NCI-H2196 treated with DMSO at 0.1 percent for 48 hours (cell line): ENCODE measurements around the gene RAB27A.
"Not testable (repeated sequence)": the region's sequence is repeated elsewhere in the genome, so short reads cannot be mapped to it uniquely, and the experiment has no call there.

Experiments
- DNase-seq: peaks from one replicate; lab custom pipeline; 2025; ENCODE audit not compliant: unreplicated experiment; lab: John Stamatoyannopoulos, UW

The RAB27A gene

DNA sequence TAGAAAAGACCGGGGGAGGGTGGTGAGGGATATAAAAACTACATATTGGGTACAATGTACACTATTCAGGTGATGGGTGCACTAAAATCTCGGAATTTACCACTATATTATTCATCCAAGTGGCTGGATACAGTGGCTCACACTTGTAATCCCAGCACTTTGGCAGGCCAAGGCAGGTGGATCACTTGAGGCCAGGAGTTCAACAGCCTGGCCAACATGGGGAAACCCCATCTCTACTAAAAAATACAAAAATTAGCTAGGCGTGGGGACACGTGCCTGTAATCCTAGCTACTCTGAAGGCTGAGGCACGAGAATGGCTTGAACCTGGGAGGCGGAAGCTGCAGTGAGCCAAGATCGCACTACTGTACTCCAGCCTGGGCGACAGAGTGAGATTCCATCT, 37.4 kb downstream of the RAB27A start:
- DNase-seq = not testable (repeated sequence)

DNA sequence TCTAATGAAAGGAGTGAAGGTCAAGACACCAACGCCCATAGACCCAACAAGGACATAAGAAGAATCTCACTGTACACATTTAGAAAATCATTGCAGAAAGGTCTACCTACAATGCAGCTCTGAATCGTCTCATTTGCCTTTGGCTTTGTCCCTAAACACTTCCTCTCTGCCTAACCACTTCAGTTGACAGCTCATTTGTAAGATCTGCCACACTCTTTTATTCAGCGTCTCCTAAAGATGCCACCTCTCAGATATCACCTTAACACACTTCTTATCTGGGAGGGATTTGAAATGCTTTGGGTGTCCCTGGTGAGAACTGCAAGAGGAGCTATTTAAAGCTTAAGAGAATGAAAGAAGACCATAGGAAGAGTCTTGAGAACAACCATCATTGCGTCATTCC, 38.7 kb downstream of the RAB27A start:
- no peak for DNase-seq

DNA sequence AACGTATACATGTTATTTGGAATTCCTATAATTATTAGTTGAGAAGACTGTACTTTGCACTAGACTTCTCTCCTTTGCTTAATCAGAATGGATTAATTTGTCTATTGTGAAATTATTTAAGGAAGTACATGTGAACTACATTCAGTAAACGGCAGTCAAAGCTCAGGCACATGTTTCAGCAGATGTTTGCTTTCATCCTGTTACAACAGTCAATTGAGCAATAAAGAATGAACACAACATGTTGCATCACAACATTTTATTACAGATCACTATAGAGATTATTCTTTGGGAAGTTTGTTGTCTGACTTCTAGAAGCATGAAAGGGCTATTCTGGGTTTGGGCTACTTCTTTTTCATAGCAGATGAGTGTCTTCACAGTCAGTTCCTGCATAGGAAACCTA, 39.2 kb downstream of the RAB27A start:
- DNase-seq = no peak

GRCh38 chr15:55249885-55250284, 39.7 kb downstream of the RAB27A start:
- DNase-seq = not testable (repeated sequence)

DNA sequence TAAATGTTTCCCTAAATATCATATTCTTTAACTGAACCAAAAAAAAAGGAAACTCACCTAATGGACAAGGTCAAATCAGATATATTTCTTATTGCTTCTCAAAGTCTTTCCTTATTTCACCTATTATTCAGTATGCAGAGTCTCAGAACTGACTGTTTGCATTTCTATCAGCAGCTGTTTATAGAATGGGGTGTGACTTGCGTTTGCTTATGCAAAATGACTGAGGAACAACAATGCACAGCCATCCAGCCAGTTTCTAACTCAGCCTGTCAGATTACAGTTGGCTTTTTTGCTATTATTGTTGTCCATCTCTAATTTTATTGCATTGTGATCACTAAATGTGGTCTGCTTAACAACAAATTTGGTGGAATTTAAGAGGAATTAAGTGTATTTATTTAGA, 40.7 kb downstream of the RAB27A start:
- no peak for DNase-seq

DNA sequence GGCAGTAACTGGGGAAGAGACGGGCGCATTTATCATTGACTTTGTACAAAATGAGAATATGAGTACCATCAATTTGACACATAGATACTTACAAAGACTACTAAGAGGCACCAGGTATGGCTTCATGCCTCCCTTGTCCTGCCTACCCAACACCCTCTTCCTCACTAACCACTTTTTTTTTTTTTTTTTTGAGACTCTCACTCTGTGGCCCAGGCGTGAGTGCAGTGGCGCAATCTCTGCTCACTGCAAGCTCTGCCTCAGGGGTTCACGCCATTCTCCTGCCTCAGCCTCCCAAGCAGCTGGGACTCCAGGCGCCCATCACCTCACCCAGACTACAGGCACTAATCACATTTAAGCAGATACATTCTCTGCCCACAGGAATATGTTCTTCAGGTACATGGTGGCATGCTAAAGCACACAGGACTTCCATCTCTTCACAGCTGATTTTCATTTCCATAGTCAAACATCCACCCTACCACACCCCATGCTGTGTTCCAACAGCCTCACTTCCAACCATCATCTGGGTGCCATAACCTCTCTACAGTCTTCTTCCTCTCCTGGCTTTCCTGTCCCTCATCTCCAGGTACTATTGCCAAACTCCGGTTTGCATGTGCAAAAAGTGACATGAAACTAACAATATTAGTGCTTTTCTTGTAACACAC, 41.7 kb downstream of the RAB27A start:
- no peak for DNase-seq

- DNase-seq = no peak
Measured at GRCh38 chr15:55247311-55247710, 42.3 kb downstream of the RAB27A start.

- no peak for DNase-seq
Measured at GRCh38 chr15:55246567-55246966, 43.0 kb downstream of the RAB27A start.

DNA sequence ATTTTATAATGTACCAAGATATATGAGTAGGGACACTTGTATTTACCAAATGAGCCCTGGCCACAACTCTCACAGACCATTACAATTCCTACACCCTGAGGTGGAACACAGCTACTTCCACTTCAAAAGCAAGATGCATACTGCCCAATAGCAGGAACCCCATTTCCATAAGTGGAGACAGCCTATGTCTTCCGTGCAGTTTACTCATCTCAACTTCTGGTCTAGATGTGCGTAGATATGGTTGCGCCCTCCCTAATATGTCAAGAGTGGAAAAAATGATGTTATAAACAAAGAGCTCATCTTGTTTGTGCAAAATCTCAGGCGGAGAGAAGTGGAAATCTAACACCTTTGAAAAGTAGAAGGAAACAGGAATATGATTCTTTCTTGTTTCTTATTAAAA, 44.6 kb downstream of the RAB27A start:
- no peak for DNase-seq

DNA sequence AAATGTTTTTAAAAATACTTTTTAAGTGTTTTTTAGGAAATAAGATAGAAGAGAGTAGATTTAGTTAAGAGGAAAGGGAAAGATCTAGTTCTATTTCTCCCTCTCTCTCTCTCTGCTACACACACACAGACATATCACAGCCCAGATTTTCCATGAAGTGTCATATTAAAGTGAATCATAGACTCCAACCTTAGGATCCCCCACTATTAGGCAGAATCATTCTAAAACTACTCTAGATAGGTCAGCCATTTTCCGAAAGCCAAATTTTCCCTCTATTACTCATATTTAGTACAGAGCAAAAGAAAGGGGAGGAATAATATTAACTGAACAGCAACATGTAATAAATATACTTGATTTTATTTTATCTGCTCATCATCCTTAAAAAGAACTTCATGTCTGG, 47.7 kb downstream of the RAB27A start:
- DNase-seq = no peak

GRCh38 chr15:55241186-55241585, 48.4 kb downstream of the RAB27A start:
- DNase-seq = no peak

DNA sequence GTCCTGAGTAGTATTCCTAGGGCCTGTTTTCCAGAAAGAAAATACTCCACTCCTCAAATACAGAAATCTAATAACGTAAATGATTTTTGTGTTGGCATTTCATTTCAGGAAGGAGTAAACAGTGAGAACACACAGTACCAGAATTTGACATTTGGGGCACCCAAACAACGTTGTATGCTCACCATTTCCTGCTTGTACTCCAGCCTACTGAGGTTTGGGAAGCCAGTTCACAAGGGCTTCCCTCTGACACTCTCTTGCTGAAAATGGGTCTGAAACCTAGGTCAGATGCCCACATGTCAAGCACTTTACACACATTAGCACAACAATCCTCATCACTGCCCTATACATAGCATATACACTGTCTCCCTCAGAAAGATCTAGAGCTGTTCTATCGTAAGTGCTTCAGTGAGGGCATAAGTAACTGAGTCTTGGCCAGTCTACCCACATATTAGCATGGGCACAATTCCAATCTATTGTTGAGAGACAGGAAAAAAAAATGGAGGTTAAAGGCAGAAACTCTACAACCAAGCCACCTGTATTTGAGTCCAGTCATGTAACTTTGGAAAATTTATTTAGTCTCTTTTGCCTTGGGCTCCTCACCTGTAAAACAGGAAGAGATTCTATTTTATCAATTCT, 49.4 kb downstream of the RAB27A start:
- no peak for DNase-seq

GRCh38 chr15:55239440-55240124, 50.0 kb downstream of the RAB27A start:
- no peak for DNase-seq

GRCh38 chr15:55238877-55239276, 50.7 kb downstream of the RAB27A start:
- DNase-seq = no peak

DNA sequence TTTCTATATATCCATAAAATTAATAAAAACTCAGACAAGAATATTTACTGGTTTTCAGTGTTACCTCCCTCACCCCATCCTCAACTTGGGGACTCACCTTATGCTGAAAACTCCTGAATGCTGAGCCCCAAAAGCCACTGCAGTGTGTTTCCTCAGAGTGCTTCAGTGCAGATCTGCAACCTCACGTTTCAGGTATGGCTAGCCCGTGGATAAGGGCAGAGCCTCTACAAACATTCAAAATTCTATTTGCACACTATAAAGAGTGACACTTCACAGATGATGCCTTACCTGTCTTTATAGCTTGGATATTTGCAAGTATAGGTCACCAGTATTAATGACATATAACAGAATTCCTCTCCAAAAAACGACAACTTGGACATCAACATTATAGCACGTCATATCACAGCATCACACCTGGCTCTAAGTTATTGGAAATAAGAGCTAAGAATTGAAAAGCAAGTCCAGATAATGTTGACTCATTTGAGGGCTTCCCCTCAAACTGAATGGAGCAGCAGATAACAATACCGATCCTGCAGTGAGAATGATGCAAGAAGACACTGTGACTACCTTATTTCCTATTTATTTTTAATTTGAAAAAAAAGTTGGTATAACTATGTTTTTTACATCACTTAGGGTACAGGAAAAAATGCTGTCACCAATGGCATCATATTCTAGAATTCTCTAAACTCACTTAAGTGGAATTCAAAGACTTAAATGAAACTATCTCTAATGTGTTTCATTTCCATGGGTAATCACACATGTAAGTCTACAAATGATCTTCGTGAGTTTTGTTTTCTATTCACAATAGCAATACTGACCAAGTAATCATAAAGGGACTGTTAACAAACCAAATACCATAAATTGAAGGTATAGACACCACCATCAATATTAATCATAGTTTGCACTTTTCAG, 52.1 kb downstream of the RAB27A start:
- no peak for DNase-seq

DNA sequence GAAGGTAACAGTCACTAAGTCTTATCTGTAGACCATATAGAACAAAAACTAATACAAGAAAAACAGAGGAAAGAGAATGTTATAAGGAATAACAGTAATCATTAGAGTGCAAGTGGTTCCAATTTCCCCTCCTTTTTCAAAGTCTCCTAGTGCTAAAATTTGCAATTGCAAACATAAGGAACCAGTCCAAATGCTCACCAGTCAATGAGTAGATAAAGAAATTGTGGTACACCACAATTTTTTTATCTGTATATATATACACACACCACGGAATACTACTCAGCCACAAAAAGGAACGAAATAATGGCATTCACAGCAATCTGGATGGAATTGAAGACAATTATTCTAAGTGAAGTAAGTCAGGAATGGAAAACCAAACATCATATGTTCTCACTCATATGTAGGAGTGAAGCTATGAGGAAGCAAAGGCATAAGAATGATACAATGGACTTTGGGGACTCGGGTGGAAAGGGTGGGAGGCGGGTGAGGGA, 54.0 kb downstream of the RAB27A start:
- DNase-seq = no peak

DNA sequence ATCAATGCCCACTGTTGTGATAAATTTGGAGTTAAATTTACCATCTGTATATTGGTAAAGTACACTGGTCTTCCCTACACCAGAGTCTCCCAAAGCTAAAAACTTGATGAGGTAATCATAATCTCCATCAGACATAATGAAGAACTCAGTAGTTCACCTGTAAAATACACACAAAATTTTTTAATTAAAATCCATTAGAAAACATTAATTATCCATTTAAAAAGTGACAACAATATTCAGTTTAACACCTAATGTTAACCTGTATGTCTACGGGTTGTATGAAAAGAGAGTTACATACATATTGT, 54.9 kb downstream of the RAB27A start:
- no peak for DNase-seq

- no peak for DNase-seq
Measured at GRCh38 chr15:55234104-55234799, 55.4 kb downstream of the RAB27A start.

GRCh38 chr15:55231455-55231854, 58.2 kb downstream of the RAB27A start:
- no peak for DNase-seq

DNA sequence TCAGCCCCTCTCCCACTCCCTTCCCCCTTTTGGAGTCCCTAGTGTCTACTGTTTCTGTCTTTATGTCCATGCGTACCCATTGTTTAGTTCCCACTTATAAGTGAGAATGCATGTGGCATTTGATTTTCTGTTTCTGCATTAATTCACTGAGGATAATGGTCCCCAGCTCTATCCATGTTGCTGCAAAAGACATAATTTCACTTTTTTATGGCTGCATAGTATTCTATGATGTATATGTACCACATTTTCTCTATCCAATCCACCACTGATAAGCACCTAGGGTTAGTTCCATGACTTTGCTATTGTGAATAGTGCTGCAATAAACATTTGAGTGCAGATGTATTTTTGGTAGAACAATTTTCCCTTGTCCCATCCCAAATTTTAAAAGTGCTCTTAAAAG, 58.7 kb downstream of the RAB27A start:
- no peak for DNase-seq
